ENCODE results near the gene TREML1.
A peak's percentile ranks its signal among the peaks of the same experiment; 100 is the strongest.

TREML1 gene

GRCh38 chr6:41170547-41171160 is 16.5 kb upstream of the TREML1 start:
- no peak overlapping the region for H3K27ac ChIP-seq (ENCODE audit: insufficient read depth in 1 of 2, low read depth in 1 of 2, low read length in 2 of 2, poor library complexity in 1 of 2, severe bottlenecking in 2 of 2)
- no peaks in the 10 kb centered on the region for H3K27me3 ChIP-seq (replicated peaks in 2 of 5; ENCODE audit: control insufficient read depth in 4 of 5, insufficient read depth in 5 of 5, low read length in 4 of 5)
- H3K9me3 ChIP-seq (ENCODE audit: control extremely low read depth in 1 of 5, control insufficient read depth in 4 of 5, insufficient read depth in 2 of 5, low read depth in 1 of 5, low read length in 4 of 5), result no peaks in the 10 kb centered on the region
- no peaks in the 10 kb centered on the region for H3K36me3 ChIP-seq (ENCODE audit: control insufficient read depth in 4 of 4, insufficient read depth in 4 of 4, low read length in 3 of 4)
- CTCF ChIA-PET, result interaction anchor here (1.0 to 7.3 kb wide), 4 partner anchors 9 to 149 kb away, joined by 3 to 40 read pairs (median 4); no protein-coding TSS in a partner anchor
- WGBS (ENCODE audit: insufficient coverage), result 97% methylated on average over 3 of the region's 4 CpGs
- no peaks in the 10 kb centered on the region for H3K4me1 ChIP-seq (ENCODE audit: control extremely low read depth in 1 of 4, control insufficient read depth in 4 of 4, insufficient read depth in 4 of 4, low read length in 3 of 4)
- no peak for DNase-seq
- H3K4me3 ChIP-seq (ENCODE audit: control insufficient read depth in 1 of 7, extremely low read depth in 1 of 7, insufficient read depth in 4 of 7, low read depth in 2 of 7, low read length in 6 of 7), result no peak overlapping the region
- POLR2A ChIA-PET, result no interaction called here

GRCh38 chr6:41167173-41167963 is 13.2 kb upstream of the TREML1 start:
- CTCF ChIA-PET, result interaction anchor here (1.2 to 7.3 kb wide), 2 partner anchors 14 to 75 kb away, joined by 4 to 40 read pairs; no protein-coding TSS in a partner anchor
- Histone ChIP-seq H3K27ac (ENCODE audit: insufficient read depth in 1 of 2, low read depth in 1 of 2, low read length in 2 of 2, poor library complexity in 1 of 2, severe bottlenecking in 2 of 2) (no peak overlapping the region), H3K36me3 (ENCODE audit: control insufficient read depth in 4 of 4, insufficient read depth in 4 of 4, low read length in 3 of 4) (no peaks in the 10 kb centered on the region), H3K9me3 (ENCODE audit: control extremely low read depth in 1 of 5, control insufficient read depth in 4 of 5, insufficient read depth in 2 of 5, low read depth in 1 of 5, low read length in 4 of 5) (no peaks in the 10 kb centered on the region), H3K27me3 (replicated peaks in 2 of 5; ENCODE audit: control insufficient read depth in 4 of 5, insufficient read depth in 5 of 5, low read length in 4 of 5) (peaks cover 0 to 2% (median 0%) of the 10 kb centered on the region in 5 experiments), H3K4me1 (ENCODE audit: control extremely low read depth in 1 of 4, control insufficient read depth in 4 of 4, insufficient read depth in 4 of 4, low read length in 3 of 4) (peaks cover 0 to 3% (median 1%) of the 10 kb centered on the region in 4 experiments), H3K4me3 (ENCODE audit: control insufficient read depth in 1 of 7, extremely low read depth in 1 of 7, insufficient read depth in 4 of 7, low read depth in 2 of 7, low read length in 6 of 7) (no peak overlapping the region)
- DNase-seq, result peak in 2 of 3 donors; percentile 16 to 29
- WGBS (ENCODE audit: insufficient coverage), result 88% methylated on average over 4 of the region's 5 CpGs
- POLR2A ChIA-PET, result no interaction called here

- Histone ChIP-seq H3K4me1 (ENCODE audit: control extremely low read depth in 1 of 4, control insufficient read depth in 4 of 4, insufficient read depth in 4 of 4, low read length in 3 of 4) (peaks cover 0 to 11% (median 7%) of the 10 kb centered on the region in 4 experiments), H3K27ac (ENCODE audit: insufficient read depth in 1 of 2, low read depth in 1 of 2, low read length in 2 of 2, poor library complexity in 1 of 2, severe bottlenecking in 2 of 2) (no peak overlapping the region), H3K4me3 (ENCODE audit: control insufficient read depth in 1 of 7, extremely low read depth in 1 of 7, insufficient read depth in 4 of 7, low read depth in 2 of 7, low read length in 6 of 7) (no peak overlapping the region), H3K9me3 (ENCODE audit: control extremely low read depth in 1 of 5, control insufficient read depth in 4 of 5, insufficient read depth in 2 of 5, low read depth in 1 of 5, low read length in 4 of 5) (no peaks in the 10 kb centered on the region), H3K36me3 (ENCODE audit: control insufficient read depth in 4 of 4, insufficient read depth in 4 of 4, low read length in 3 of 4) (no peaks in the 10 kb centered on the region), H3K27me3 (replicated peaks in 2 of 5; ENCODE audit: control insufficient read depth in 4 of 5, insufficient read depth in 5 of 5, low read length in 4 of 5) (peaks cover 0 to 2% (median 0%) of the 10 kb centered on the region in 5 experiments)
- WGBS (ENCODE audit: insufficient coverage), result 100% methylated on average over 1 of the region's 4 CpGs
- no peak for DNase-seq
- ChIA-PET CTCF (interaction anchor here (7.3 kb wide), 1 partner anchor 17 kb away, joined by 40 read pairs; no protein-coding TSS in a partner anchor), POLR2A (interaction anchor here (1.1 kb wide), 1 partner anchor 10 kb away, joined by 3 read pairs; no protein-coding TSS in a partner anchor)
These were observed 10.5 kb upstream of the TREML1 start for GRCh38 chr6:41164551-41165120.

GRCh38 chr6:41163419-41163717 is 9.2 kb upstream of the TREML1 start:
- Histone ChIP-seq H3K36me3 (ENCODE audit: control insufficient read depth in 4 of 4, insufficient read depth in 4 of 4, low read length in 3 of 4) (no peaks in the 10 kb centered on the region), H3K27me3 (replicated peaks in 2 of 5; ENCODE audit: control insufficient read depth in 4 of 5, insufficient read depth in 5 of 5, low read length in 4 of 5) (peaks cover 0 to 2% (median 0%) of the 10 kb centered on the region in 5 experiments), H3K27ac (ENCODE audit: insufficient read depth in 1 of 2, low read depth in 1 of 2, low read length in 2 of 2, poor library complexity in 1 of 2, severe bottlenecking in 2 of 2) (no peak overlapping the region), H3K9me3 (ENCODE audit: control extremely low read depth in 1 of 5, control insufficient read depth in 4 of 5, insufficient read depth in 2 of 5, low read depth in 1 of 5, low read length in 4 of 5) (no peaks in the 10 kb centered on the region), H3K4me1 (ENCODE audit: control extremely low read depth in 1 of 4, control insufficient read depth in 4 of 4, insufficient read depth in 4 of 4, low read length in 3 of 4) (peaks cover 0 to 11% (median 7%) of the 10 kb centered on the region in 4 experiments), H3K4me3 (ENCODE audit: control insufficient read depth in 1 of 7, extremely low read depth in 1 of 7, insufficient read depth in 4 of 7, low read depth in 2 of 7, low read length in 6 of 7) (no peak overlapping the region)
- CTCF ChIA-PET, result no interaction called here
- WGBS (ENCODE audit: insufficient coverage), result 100% methylated on average over 1 of the region's 1 CpG
- DNase-seq, result no peak
- POLR2A ChIA-PET, result no interaction called here

- CTCF ChIA-PET, result no interaction called here
- H3K4me1 ChIP-seq (ENCODE audit: control extremely low read depth in 1 of 4, control insufficient read depth in 4 of 4, insufficient read depth in 4 of 4, low read length in 3 of 4), result peaks cover 0 to 11% (median 7%) of the 10 kb centered on the region in 4 experiments
- WGBS (ENCODE audit: insufficient coverage), result 98% methylated on average over 7 of the region's 10 CpGs
- no peak within 1 kb of the TSS for H3K27ac ChIP-seq (ENCODE audit: insufficient read depth in 1 of 2, low read depth in 1 of 2, low read length in 2 of 2, poor library complexity in 1 of 2, severe bottlenecking in 2 of 2)
- H3K27me3 ChIP-seq (replicated peaks in 2 of 5; ENCODE audit: control insufficient read depth in 4 of 5, insufficient read depth in 5 of 5, low read length in 4 of 5), result peaks cover 0 to 2% (median 0%) of the 10 kb centered on the region in 5 experiments
- DNase-seq, result no peak
- no peaks in the 10 kb centered on the region for H3K36me3 ChIP-seq (ENCODE audit: control insufficient read depth in 4 of 4, insufficient read depth in 4 of 4, low read length in 3 of 4)
- no peak within 1 kb of the TSS for H3K4me3 ChIP-seq (ENCODE audit: control insufficient read depth in 1 of 7, extremely low read depth in 1 of 7, insufficient read depth in 4 of 7, low read depth in 2 of 7, low read length in 6 of 7)
- POLR2A ChIA-PET, result no interaction called here
- no peaks in the 10 kb centered on the region for H3K9me3 ChIP-seq (ENCODE audit: control extremely low read depth in 1 of 5, control insufficient read depth in 4 of 5, insufficient read depth in 2 of 5, low read depth in 1 of 5, low read length in 4 of 5)
These were observed 8.7 kb upstream of the TREML1 start, which contains the start of gene TREM2 for GRCh38 chr6:41162687-41163418. Gene TREM2 (minus strand): TSS chr6:41163116. CDS start chr6:41163082, 34 bp downstream.

GRCh38 chr6:41161851-41162552 is 7.9 kb upstream of the TREML1 start:
- WGBS (ENCODE audit: insufficient coverage), result 26% methylated on average over 11 of the region's 13 CpGs
- Histone ChIP-seq H3K27ac (ENCODE audit: insufficient read depth in 1 of 2, low read depth in 1 of 2, low read length in 2 of 2, poor library complexity in 1 of 2, severe bottlenecking in 2 of 2) (no peak overlapping the region), H3K4me1 (ENCODE audit: control extremely low read depth in 1 of 4, control insufficient read depth in 4 of 4, insufficient read depth in 4 of 4, low read length in 3 of 4) (peaks cover 0 to 11% (median 7%) of the 10 kb centered on the region in 4 experiments), H3K36me3 (ENCODE audit: control insufficient read depth in 4 of 4, insufficient read depth in 4 of 4, low read length in 3 of 4) (no peaks in the 10 kb centered on the region), H3K9me3 (ENCODE audit: control extremely low read depth in 1 of 5, control insufficient read depth in 4 of 5, insufficient read depth in 2 of 5, low read depth in 1 of 5, low read length in 4 of 5) (no peaks in the 10 kb centered on the region), H3K4me3 (ENCODE audit: control insufficient read depth in 1 of 7, extremely low read depth in 1 of 7, insufficient read depth in 4 of 7, low read depth in 2 of 7, low read length in 6 of 7) (no peak overlapping the region), H3K27me3 (replicated peaks in 2 of 5; ENCODE audit: control insufficient read depth in 4 of 5, insufficient read depth in 5 of 5, low read length in 4 of 5) (peaks cover 0 to 2% (median 0%) of the 10 kb centered on the region in 5 experiments)
- ChIA-PET POLR2A (no interaction called here), CTCF (interaction anchor here (1.0 to 1.1 kb wide), 2 partner anchors 8 to 20 kb away, joined by 3 to 4 read pairs; no protein-coding TSS in a partner anchor)
- peak in 1 of 3 donors; percentile 22 for DNase-seq

Data from common myeloid progenitor, CD34-positive (primary cell).